H9 (cell line): ENCODE data around the gene ZBTB47. TPM values are rescaled to one million over a fixed set of nuclear protein-coding genes. Genes with fewer than 3 reads are reported as not detected.
A peak's percentile ranks its signal among the peaks of the same experiment; 100 is the strongest.

Source experiments
- DNase-seq: peaks from one replicate; pipeline ENCODE4 v3.0.0-alpha.2; 2017
- H2AFZ ChIP-seq: one replicate; pipeline ENCODE4 v1.6.1; 2013; ENCODE audit warnings: mild to moderate bottlenecking, low read length, control low read depth, moderate library complexity
- H2AK5ac ChIP-seq: 2 replicates; pipeline ENCODE4 v1.6.1; 2013; ENCODE audit warnings: low read length, control low read depth, mixed read lengths; ENCODE audit not compliant: insufficient read length
- H2BK120ac ChIP-seq: one replicate; pipeline ENCODE4 v1.6.1; 2013; ENCODE audit warnings: low read depth, mild to moderate bottlenecking, low read length, control low read depth, inconsistent platforms; ENCODE audit not compliant: poor library complexity, severe bottlenecking
- H2BK12ac ChIP-seq: 2 replicates; pipeline ENCODE4 v1.6.1; 2013; ENCODE audit warnings: low read length, control low read depth, mixed read lengths, low read depth; ENCODE audit not compliant: insufficient read length
- H2BK15ac ChIP-seq: 2 replicates; pipeline ENCODE4 v1.6.1; 2013; ENCODE audit warnings: low read depth, low read length, control low read depth
- H2BK20ac ChIP-seq: one replicate; pipeline ENCODE4 v1.6.1; 2013; ENCODE audit warnings: low read depth, mild to moderate bottlenecking, low read length, control low read depth, inconsistent platforms; ENCODE audit not compliant: poor library complexity, severe bottlenecking
- H2BK5ac ChIP-seq: 2 replicates; pipeline ENCODE4 v1.6.1; 2013; ENCODE audit warnings: low read length, control low read depth, mixed read lengths; ENCODE audit not compliant: insufficient read length
- H3K14ac ChIP-seq: 2 replicates; pipeline ENCODE4 v1.6.1; 2013; ENCODE audit warnings: low read length, control low read depth; ENCODE audit not compliant: insufficient read depth
- H3K18ac ChIP-seq: 2 replicates; pipeline ENCODE4 v1.6.1; 2013; ENCODE audit warnings: low read depth, mild to moderate bottlenecking, mixed read lengths, low read length, control low read depth; ENCODE audit not compliant: insufficient read length
- H3K23ac ChIP-seq: 2 replicates; pipeline ENCODE4 v1.6.1; 2013; ENCODE audit warnings: low read length, control low read depth, mixed read lengths, low read depth; ENCODE audit not compliant: insufficient read length
- H3K23me2 ChIP-seq: 2 replicates; pipeline ENCODE4 v1.6.1; 2013; ENCODE audit warnings: low read depth, mild to moderate bottlenecking, mixed read lengths, low read length, control low read depth; ENCODE audit not compliant: insufficient read length, poor library complexity, severe bottlenecking
- H3K27ac ChIP-seq: 2 replicates; pipeline ENCODE4 v1.5.1; 2013; ENCODE audit warnings: low read length, control low read depth, mixed read lengths, low read depth; ENCODE audit not compliant: insufficient read length
- H3K27me3 ChIP-seq: 2 replicates; pipeline ENCODE4 v1.6.1; 2013; ENCODE audit warnings: low read length, control low read depth, inconsistent platforms; ENCODE audit not compliant: insufficient read depth
- H3K4ac ChIP-seq: 2 replicates; pipeline ENCODE4 v1.6.1; 2013; ENCODE audit warnings: low read depth, mild to moderate bottlenecking, control low read depth, inconsistent platforms, low read length, moderate library complexity
- H3K4me1 ChIP-seq: 2 replicates; pipeline ENCODE4 v1.6.1; 2013; ENCODE audit warnings: low read length, control low read depth, inconsistent platforms; ENCODE audit not compliant: insufficient read depth
- H3K4me2 ChIP-seq: 2 replicates; pipeline ENCODE4 v1.6.1; 2013; ENCODE audit warnings: low read length, control low read depth, mixed read lengths; ENCODE audit not compliant: insufficient read length, insufficient read depth
- H3K56ac ChIP-seq: 2 replicates; pipeline ENCODE4 v1.6.1; 2013; ENCODE audit warnings: low read depth, mild to moderate bottlenecking, mixed read lengths, low read length, control low read depth; ENCODE audit not compliant: insufficient read length
- H3K79me1 ChIP-seq: 2 replicates; pipeline ENCODE4 v1.6.1; 2013; ENCODE audit warnings: low read depth, mild to moderate bottlenecking, moderate library complexity, low read length, control low read depth, inconsistent platforms; ENCODE audit not compliant: insufficient read depth, poor library complexity, severe bottlenecking
- H3K79me2 ChIP-seq: 2 replicates; pipeline ENCODE4 v1.6.1; 2013; ENCODE audit warnings: low read length, control low read depth, inconsistent platforms; ENCODE audit not compliant: insufficient read depth
- H3K9ac ChIP-seq: 2 replicates; pipeline ENCODE4 v1.6.1; 2013; ENCODE audit warnings: low read length, control low read depth, mixed read lengths; ENCODE audit not compliant: insufficient read length; ENCODE audit errors: extremely low read depth
- H3K9me3 ChIP-seq: one replicate; pipeline ENCODE4 v1.6.1; 2013; ENCODE audit warnings: low read depth, low read length, inconsistent platforms; ENCODE audit not compliant: control insufficient read depth
- H3T11ph ChIP-seq: one replicate; pipeline ENCODE4 v1.6.1; 2013; ENCODE audit warnings: mild to moderate bottlenecking, low read length, control low read depth, inconsistent platforms
- H4K20me1 ChIP-seq: one replicate; pipeline ENCODE4 v1.6.1; 2013; ENCODE audit not compliant: control insufficient read depth, insufficient read length, insufficient read depth
- H4K5ac ChIP-seq: 2 replicates; pipeline ENCODE4 v1.6.1; 2013; ENCODE audit warnings: low read depth, mild to moderate bottlenecking, mixed read lengths, low read length, control low read depth; ENCODE audit not compliant: insufficient read length
- H4K8ac ChIP-seq: replicated peaks from 2 replicates; pipeline ENCODE4 v1.6.1; 2013; ENCODE audit warnings: low read length, control low read depth, mixed read lengths, low read depth; ENCODE audit not compliant: insufficient read length
- H4K91ac ChIP-seq: 2 replicates; pipeline ENCODE4 v1.6.1; 2013; ENCODE audit warnings: low read depth, mild to moderate bottlenecking, moderate library complexity, mixed read lengths, low read length, control low read depth; ENCODE audit not compliant: insufficient read length
- H3K27ac Mint-ChIP-seq, 3 experiments: 2 replicates in 2 of 3; 3 replicates in 1 of 3; pipeline ENCODE4 v1.8.0; 2020 to 2021; ENCODE audit warnings: mixed read lengths in 3 of 3, mild to moderate bottlenecking in 1 of 3, moderate library complexity in 1 of 3
- H3K27me3 Mint-ChIP-seq: 2 replicates; pipeline ENCODE4 v1.8.0; 2021; ENCODE audit warnings: low read depth, mild to moderate bottlenecking, moderate library complexity, mixed read lengths
- H3K36me3 Mint-ChIP-seq, 3 experiments: 2 replicates in 2 of 3; 3 replicates in 1 of 3; pipeline ENCODE4 v1.8.0; 2020 to 2021; ENCODE audit warnings: low read depth in 3 of 3, mixed read lengths in 3 of 3; ENCODE audit not compliant: insufficient read depth in 1 of 3
- H3K4me1 Mint-ChIP-seq, 2 experiments: 2 replicates each; pipeline ENCODE4 v1.8.0; 2020; ENCODE audit warnings: mixed read lengths in 2 of 2
- H3K4me3 Mint-ChIP-seq, 2 experiments: 2 replicates in 1 of 2; 3 replicates in 1 of 2; pipeline ENCODE4 v1.8.0; 2020 to 2021; ENCODE audit warnings: mild to moderate bottlenecking in 2 of 2, mixed read lengths in 2 of 2, moderate library complexity in 1 of 2
- H3K9me3 Mint-ChIP-seq, 2 experiments: 2 replicates in 1 of 2; 3 replicates in 1 of 2; pipeline ENCODE4 v1.8.0; 2020; ENCODE audit warnings: mild to moderate bottlenecking in 2 of 2, mixed read lengths in 2 of 2, moderate library complexity in 1 of 2
- WGBS: extraction: QIAGEN DNeasy Blood & Tissue Kit; methylation state at CpG from one replicate; pipeline ENCODE4 v1.1.7; 2013; ENCODE audit warnings: missing lambda C conversion rate, low lambda C conversion rate, mixed read lengths; ENCODE audit not compliant: insufficient read length; ENCODE audit errors: extremely low coverage; 5-methylcytosine and 5-hydroxymethylcytosine counted together
- total RNA-seq: library from RNA; stranded (reverse); gene quantifications from 2 replicates; pipeline ENCODE4 v1.2.1, GENCODE V29; 2021
- TF ChIP-seq, protein P1 (sequence below): fragments of 200-600 bp; sonication (generic); conservative IDR thresholded peaks from 3 replicates; pipeline ENCODE4 v1.8.0; 2021; ENCODE audit warnings: antibody characterized with exemption, mild to moderate bottlenecking

Gene ZBTB47
- total RNA-seq, 1 experiment from 2014 or later = 3.6 TPM

DNA sequence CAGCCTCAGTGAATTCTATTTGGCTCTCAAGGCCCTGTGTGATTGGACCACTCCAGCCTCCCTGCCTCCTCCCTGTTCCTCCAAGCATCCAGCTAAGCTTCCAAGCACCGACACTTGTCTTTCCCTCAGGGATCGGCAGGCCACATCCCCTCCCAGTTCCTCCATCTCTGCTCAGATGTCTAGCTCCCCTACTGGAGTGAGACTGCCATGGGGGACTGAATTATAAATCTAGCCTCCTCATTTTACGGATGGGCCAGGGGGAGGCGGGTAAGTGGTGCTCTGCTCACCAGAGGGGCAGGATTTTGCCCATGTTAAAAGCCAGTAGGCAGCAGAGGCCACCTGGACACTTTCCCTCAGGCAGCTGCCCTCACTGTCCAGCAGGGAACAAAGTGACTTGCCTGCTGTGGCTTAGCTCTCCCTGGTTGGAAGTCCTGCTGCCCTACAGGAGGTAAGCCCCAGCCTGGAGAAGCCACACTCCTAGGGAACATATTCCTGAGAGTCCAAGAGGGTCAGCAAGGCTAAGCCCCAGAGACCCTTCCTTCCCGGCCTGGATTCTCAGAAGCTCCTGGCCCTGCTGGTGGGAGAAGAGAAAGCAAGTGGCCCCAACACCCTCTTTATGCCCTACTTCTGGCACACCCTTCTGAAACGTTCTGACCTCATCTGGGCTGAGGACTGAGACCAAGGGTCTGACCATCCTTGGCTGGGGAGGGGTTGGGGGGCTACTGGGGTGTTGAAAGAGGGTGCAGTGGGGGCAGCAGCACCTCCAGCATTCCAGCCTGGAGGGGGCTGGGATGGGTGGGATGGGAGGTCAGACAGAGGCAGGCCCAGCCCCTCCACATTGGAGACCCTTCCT, 58.2 kb downstream of the ZBTB47 start:
- Histone ChIP-seq H2BK12ac (no peak overlapping the region), H3K4me2 (no peak overlapping the region), H3K14ac (no peak overlapping the region), H2BK20ac (no peak overlapping the region), H3K9ac (no peak overlapping the region), H2AFZ (no peak overlapping the region), H3K18ac (no peak overlapping the region), H3K79me1 (no peaks in the 10 kb centered on the region), H4K8ac (no peak overlapping the region), H3K23ac (no peak overlapping the region), H3K56ac (no peak overlapping the region), H2BK5ac (no peak overlapping the region), H3K27ac (no peak overlapping the region), H3K4ac (no peak overlapping the region), H3T11ph (no peak overlapping the region), H4K20me1 (no peaks in the 10 kb centered on the region), H3K79me2 (no peaks in the 10 kb centered on the region), H3K23me2 (no peaks in the 10 kb centered on the region), H4K91ac (no peak overlapping the region), H3K9me3 (no peaks in the 10 kb centered on the region), H3K27me3 (no peaks in the 10 kb centered on the region), H4K5ac (no peak overlapping the region), H2AK5ac (no peak overlapping the region), H2BK15ac (no peak overlapping the region), H2BK120ac (no peak overlapping the region), H3K4me1 (no peaks in the 10 kb centered on the region)
- Mint-ChIP-seq H3K27ac (no peak overlapping the region), H3K4me3 (no peak overlapping the region), H3K4me1 (no peaks in the 10 kb centered on the region), H3K36me3 (no peaks in the 10 kb centered on the region), H3K27me3 (peaks cover 2% of the 10 kb centered on the region; the same call in 1 of the 2 replicates), H3K9me3 (no peaks in the 10 kb centered on the region; a peak in 1 of 5 replicates)
- no CpG with 5 or more reads among the region's 6 CpGs for WGBS
- TF ChIP-seq, protein P1, sequence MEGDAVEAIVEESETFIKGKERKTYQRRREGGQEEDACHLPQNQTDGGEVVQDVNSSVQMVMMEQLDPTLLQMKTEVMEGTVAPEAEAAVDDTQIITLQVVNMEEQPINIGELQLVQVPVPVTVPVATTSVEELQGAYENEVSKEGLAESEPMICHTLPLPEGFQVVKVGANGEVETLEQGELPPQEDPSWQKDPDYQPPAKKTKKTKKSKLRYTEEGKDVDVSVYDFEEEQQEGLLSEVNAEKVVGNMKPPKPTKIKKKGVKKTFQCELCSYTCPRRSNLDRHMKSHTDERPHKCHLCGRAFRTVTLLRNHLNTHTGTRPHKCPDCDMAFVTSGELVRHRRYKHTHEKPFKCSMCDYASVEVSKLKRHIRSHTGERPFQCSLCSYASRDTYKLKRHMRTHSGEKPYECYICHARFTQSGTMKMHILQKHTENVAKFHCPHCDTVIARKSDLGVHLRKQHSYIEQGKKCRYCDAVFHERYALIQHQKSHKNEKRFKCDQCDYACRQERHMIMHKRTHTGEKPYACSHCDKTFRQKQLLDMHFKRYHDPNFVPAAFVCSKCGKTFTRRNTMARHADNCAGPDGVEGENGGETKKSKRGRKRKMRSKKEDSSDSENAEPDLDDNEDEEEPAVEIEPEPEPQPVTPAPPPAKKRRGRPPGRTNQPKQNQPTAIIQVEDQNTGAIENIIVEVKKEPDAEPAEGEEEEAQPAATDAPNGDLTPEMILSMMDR = no peak; the same call in 1 of the 3 replicates
- DNase-seq = peak; percentile 28
